ENCODE measurements around the gene HTRA3.

The HTRA3 gene

GRCh38 chr4:8264106-8264505, 5.4 kb upstream of the HTRA3 start:
- Histone ChIP-seq H3K27ac (replicated peaks) (no peak overlapping the region), H3K27me3 (ENCODE audit: insufficient read depth, poor library complexity, severe bottlenecking) (peaks cover under 1% of the 10 kb centered on the region), H3K4me3 (replicated peaks; ENCODE audit: insufficient read depth, low read length) (no peak overlapping the region)
- TF ChIP-seq CTCF (IDR thresholded peaks at IDR 0.05; ENCODE audit: insufficient read depth, low read length) (no peak), REST (IDR thresholded peaks at IDR 0.05; ENCODE audit: insufficient replicate concordance, low read depth) (no peak), GABPA (IDR thresholded peaks at IDR 0.05; ENCODE audit: low read depth) (no peak), POLR2AphosphoS5 (IDR thresholded peaks at IDR 0.05; ENCODE audit: low read depth) (no peak), SPI1 (IDR thresholded peaks at IDR 0.05; ENCODE audit: borderline replicate concordance, low read depth) (no peak)
- DNase-seq (ENCODE audit: low read depth in 1 of 2, low spot score in 1 of 2) = no peak

- TF ChIP-seq GABPA (IDR thresholded peaks at IDR 0.05; ENCODE audit: low read depth) = no peak
- no peak for TF ChIP-seq POLR2AphosphoS5 (IDR thresholded peaks at IDR 0.05; ENCODE audit: low read depth)
- TF ChIP-seq SPI1 (IDR thresholded peaks at IDR 0.05; ENCODE audit: borderline replicate concordance, low read depth) = no peak
- TF ChIP-seq REST (IDR thresholded peaks at IDR 0.05; ENCODE audit: insufficient replicate concordance, low read depth) = no peak
- no peak for TF ChIP-seq CTCF (IDR thresholded peaks at IDR 0.05; ENCODE audit: insufficient read depth, low read length)
- Histone ChIP-seq H3K27ac (replicated peaks) (no peak overlapping the region), H3K27me3 (ENCODE audit: insufficient read depth, poor library complexity, severe bottlenecking) (peaks cover 4% of the 10 kb centered on the region), H3K4me3 (replicated peaks; ENCODE audit: insufficient read depth, low read length) (no peak overlapping the region)
- DNase-seq (ENCODE audit: low read depth in 1 of 2, low spot score in 1 of 2) = no peak
Observed at GRCh38 chr4:8265171-8265929, 4.2 kb upstream of the HTRA3 start.

GRCh38 chr4:8266088-8266487, 3.5 kb upstream of the HTRA3 start:
- DNase-seq (ENCODE audit: low read depth in 1 of 2, low spot score in 1 of 2) = no peak
- H3K27me3 ChIP-seq (ENCODE audit: insufficient read depth, poor library complexity, severe bottlenecking) = peaks cover 9% of the 10 kb centered on the region
- TF ChIP-seq GABPA (IDR thresholded peaks at IDR 0.05; ENCODE audit: low read depth) (no peak), CTCF (IDR thresholded peaks at IDR 0.05; ENCODE audit: insufficient read depth, low read length) (no peak), SPI1 (IDR thresholded peaks at IDR 0.05; ENCODE audit: borderline replicate concordance, low read depth) (no peak), POLR2AphosphoS5 (IDR thresholded peaks at IDR 0.05; ENCODE audit: low read depth) (no peak), REST (IDR thresholded peaks at IDR 0.05; ENCODE audit: insufficient replicate concordance, low read depth) (no peak)
- no peak overlapping the region for H3K27ac ChIP-seq (replicated peaks)
- H3K4me3 ChIP-seq (replicated peaks; ENCODE audit: insufficient read depth, low read length) = no peak overlapping the region
